Activated CD4-positive, alpha-beta T cell treated with anti-CD3 and anti-CD28 coated beads for 36 hours (primary cell): ENCODE measurements around the gene DDX47. TPM values are rescaled to one million over a fixed set of nuclear protein-coding genes. Genes with fewer than 3 reads are reported as not detected.
A peak's percentile ranks its signal among the peaks of the same experiment; 100 is the strongest.

Source experiments
- ATAC-seq: fragments of 200-7000 bp; cut with Tn5 transposase; one replicate; pipeline ENCODE4 v1.10.0; 2021; ENCODE audit warnings: mild to moderate bottlenecking, moderate library complexity
- CTCF ChIA-PET: fragments of 350-600 bp; sonication (Branson Sonifier 250); formaldehyde crosslinking; loops from one replicate; lab custom pipeline; 2021; ENCODE audit warnings: antibody characterized with exemption; lab: Charles Lee
- POLR2A ChIA-PET: fragments of 350-600 bp; sonication (Branson Sonifier 250); formaldehyde crosslinking; loops from one replicate; lab custom pipeline; 2021; ENCODE audit warnings: antibody characterized with exemption, inconsistent platforms; lab: Charles Lee
- DNase-seq: peaks from one replicate; pipeline ENCODE4 v3.0.0-alpha.2; 2020
- H3K27ac Mint-ChIP-seq: one replicate; pipeline ENCODE4 v1.8.0; 2021; ENCODE audit warnings: mixed read lengths
- H3K27me3 Mint-ChIP-seq: one replicate; pipeline ENCODE4 v1.8.0; 2021; ENCODE audit warnings: mixed read lengths
- H3K36me3 Mint-ChIP-seq: one replicate; pipeline ENCODE4 v1.8.0; 2021; ENCODE audit warnings: low read depth, mixed read lengths
- H3K4me1 Mint-ChIP-seq: one replicate; pipeline ENCODE4 v1.8.0; 2021; ENCODE audit warnings: mixed read lengths
- H3K4me3 Mint-ChIP-seq: one replicate; pipeline ENCODE4 v1.8.0; 2021; ENCODE audit warnings: mild to moderate bottlenecking, moderate library complexity, mixed read lengths
- H3K9me3 Mint-ChIP-seq: one replicate; pipeline ENCODE4 v1.8.0; 2021; ENCODE audit warnings: low read depth, mixed read lengths
- intact Hi-C, 2 experiments: fragments of 100-400 bp; cut with DNase I in 1 of 2; cut with micrococcal nuclease in 1 of 2; formaldehyde crosslinking; loops; one replicate each; pipeline versions ENCODE4 v1.14.2 to v1.15.1; 2022 to 2024; cut with DNase I, micrococcal nuclease
- total RNA-seq, 2 experiments: library from RNA; stranded (reverse); gene quantifications; one replicate each; pipeline ENCODE4 v1.2.3, GENCODE V29; 2021

Gene DDX47
- total RNA-seq, 2 experiments from 2014 or later: 91.3 to 91.9 TPM

DNA sequence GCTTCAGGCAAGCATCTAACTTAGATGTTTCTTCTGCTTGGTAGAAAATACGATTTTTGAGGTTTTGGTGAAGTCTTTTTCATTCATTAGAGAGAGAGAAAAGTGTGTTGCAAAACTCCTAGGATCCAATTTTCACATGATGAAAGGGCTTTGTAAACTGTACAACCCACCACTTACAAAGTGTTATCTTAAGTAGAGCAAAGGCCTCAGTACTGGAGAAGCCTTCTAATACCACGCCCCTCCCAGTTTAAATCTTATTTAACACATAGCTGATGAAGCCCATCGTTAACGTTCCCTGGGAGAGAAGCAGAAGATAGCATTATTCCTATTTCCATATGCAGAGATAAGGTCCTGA, 26.8 kb upstream of the DDX47 start:
- Mint-ChIP-seq H3K4me1 (peaks cover 28% of the 10 kb centered on the region), H3K36me3 (no peaks in the 10 kb centered on the region), H3K9me3 (no peaks in the 10 kb centered on the region), H3K4me3 (peak overlapping the region; percentile 81), H3K27me3 (no peaks in the 10 kb centered on the region), H3K27ac (peak overlapping the region; percentile 60)
- CTCF ChIA-PET: interaction anchor here (0.6 to 3.5 kb wide), 8 partner anchors 9 to 426 kb away, joined by 3 to 22 read pairs (median 5); partner anchors contain the start of gene DDX47
- intact Hi-C loops: loop anchor here (1.0 to 5.0 kb wide), 9 partner anchors 51 to 426 kb away; partner anchors contain the start of gene GSG1 (in 1 of the 2)
- no peak for DNase-seq
- POLR2A ChIA-PET: interaction anchor here (0.5 to 1.0 kb wide), 3 partner anchors 27 to 1030 kb away, joined by 3 to 5 read pairs (median 3); no protein-coding TSS in a partner anchor
- ATAC-seq: no peak

DNA sequence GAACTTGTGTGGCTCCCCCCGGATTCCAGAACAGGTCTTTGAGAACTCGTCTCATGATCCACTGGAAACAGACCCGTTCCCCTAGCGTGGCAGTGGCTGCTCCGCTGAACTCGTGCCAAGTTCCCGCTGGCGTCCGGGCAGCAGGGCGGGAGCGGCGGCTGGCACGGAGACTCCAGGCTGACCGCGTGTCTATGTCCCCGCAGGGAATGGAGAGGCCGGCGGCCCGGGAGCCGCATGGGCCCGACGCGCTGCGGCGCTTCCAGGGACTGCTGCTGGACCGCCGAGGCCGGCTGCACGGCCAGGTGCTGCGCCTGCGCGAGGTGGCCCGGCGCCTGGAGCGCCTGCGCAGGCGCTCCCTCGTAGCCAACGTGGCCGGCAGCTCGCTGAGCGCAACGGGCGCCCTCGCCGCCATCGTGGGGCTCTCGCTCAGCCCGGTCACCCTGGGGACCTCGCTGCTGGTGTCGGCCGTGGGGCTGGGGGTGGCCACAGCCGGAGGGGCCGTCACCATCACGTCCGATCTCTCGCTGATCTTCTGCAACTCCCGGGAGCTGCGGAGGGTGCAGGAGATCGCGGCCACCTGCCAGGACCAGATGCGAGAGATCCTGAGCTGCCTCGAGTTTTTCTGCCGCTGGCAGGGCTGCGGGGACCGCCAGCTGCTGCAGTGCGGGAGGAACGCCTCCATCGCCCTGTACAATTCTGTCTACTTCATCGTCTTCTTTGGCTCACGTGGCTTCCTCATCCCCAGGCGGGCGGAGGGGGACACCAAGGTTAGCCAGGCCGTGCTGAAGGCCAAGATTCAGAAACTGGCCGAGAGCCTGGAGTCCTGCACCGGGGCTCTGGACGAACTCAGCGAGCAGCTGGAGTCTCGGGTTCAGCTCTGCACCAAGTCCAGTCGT, 26.2 kb upstream of the DDX47 start:
- intact Hi-C loops: loop anchor here (1.0 to 5.0 kb wide), 9 partner anchors 50 to 425 kb away; partner anchors contain the start of gene GSG1 (in 1 of the 2)

DNA sequence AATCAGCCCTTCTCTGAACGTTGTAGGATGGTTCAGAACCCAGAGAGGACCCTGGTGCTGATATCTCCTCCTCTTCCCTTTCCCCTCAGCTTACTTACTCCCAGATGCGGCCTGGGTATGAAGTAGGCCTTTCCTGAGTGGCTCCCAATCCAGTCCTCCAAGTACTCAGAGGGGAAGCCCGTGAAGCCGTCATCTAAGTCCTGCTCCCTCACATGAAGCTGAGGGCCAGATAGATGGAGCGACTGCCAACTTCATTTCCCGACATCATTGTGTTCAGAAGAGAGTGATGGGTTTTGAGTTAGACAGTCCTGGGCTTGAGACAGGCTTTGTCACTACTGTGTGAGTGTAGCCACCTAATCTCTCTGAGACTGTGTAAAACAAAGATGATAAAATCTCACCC, 25.0 kb upstream of the DDX47 start:
- peak overlapping the region; percentile 90 for H3K27ac Mint-ChIP-seq
- ChIA-PET CTCF (interaction anchor here (0.6 to 3.9 kb wide), 19 partner anchors 7 to 1515 kb away, joined by 3 to 27 read pairs (median 5); partner anchors contain the start of gene DDX47), POLR2A (no interaction called here)
- H3K36me3 Mint-ChIP-seq: no peaks in the 10 kb centered on the region
- peak; percentile 40 for ATAC-seq
- H3K27me3 Mint-ChIP-seq: no peaks in the 10 kb centered on the region
- intact Hi-C loops: loop anchor here (1.0 to 5.0 kb wide), 11 partner anchors 20 to 424 kb away; partner anchors contain the start of genes DDX47 (in 2 of the 2), GSG1 (in 1 of the 2) and HEBP1 (in 1 of the 2)
- H3K4me3 Mint-ChIP-seq: peak overlapping the region; percentile 81
- H3K9me3 Mint-ChIP-seq: no peaks in the 10 kb centered on the region
- peak; percentile 16 for DNase-seq
- H3K4me1 Mint-ChIP-seq: peaks cover 28% of the 10 kb centered on the region

More for the DNA sequence above, 26.2 kb upstream of the DDX47 start:
- DNase-seq (peak; percentile 84), ATAC-seq (peak; percentile 89)
- POLR2A ChIA-PET: interaction anchor here (1.0 kb wide), 2 partner anchors 27 to 50 kb away, joined by 3 to 4 read pairs; no protein-coding TSS in a partner anchor
- no peaks in the 10 kb centered on the region for H3K27me3 Mint-ChIP-seq
- CTCF ChIA-PET: interaction anchor here (0.6 to 3.9 kb wide), 21 partner anchors 8 to 670 kb away, joined by 3 to 27 read pairs (median 5); partner anchors contain the start of genes DDX47 and GPRC5A
- peaks cover 28% of the 10 kb centered on the region for H3K4me1 Mint-ChIP-seq
- H3K9me3 Mint-ChIP-seq: no peaks in the 10 kb centered on the region
- H3K4me3 Mint-ChIP-seq: peak overlapping the region; percentile 81
- H3K27ac Mint-ChIP-seq: peak overlapping the region; percentile 90
- no peaks in the 10 kb centered on the region for H3K36me3 Mint-ChIP-seq

DNA sequence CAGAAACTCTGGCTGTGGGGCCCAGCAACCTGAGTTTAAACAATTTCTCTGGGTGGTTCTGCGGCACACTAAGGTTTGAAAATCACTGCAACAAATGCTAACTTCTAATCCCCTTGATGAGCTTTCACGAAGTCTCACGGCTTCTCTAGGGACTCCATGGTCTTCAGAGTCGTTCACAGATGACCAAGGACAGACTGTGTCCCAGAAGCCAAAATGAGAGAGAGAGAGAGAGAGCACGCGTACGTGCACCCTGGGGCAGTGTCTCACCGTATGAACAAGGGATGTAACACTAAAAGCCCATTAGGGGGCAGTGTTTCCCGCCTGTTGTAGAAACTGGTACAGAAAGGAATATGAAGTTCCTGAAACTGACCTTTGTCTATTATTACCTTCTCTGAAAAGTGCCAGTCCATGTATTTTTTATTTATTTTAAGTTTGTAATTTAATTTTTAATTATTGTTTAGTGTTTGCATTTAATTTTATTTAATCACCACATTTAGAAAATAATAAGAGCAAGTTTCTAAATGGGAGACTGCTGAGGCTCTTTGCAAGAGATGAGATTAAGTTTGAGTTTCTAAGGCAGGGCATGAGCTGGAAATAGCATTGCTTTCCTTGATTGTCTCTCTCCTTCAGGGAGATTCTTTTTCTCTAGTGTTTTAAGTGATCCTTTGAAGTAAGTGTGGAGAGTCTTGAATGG, 24.3 kb upstream of the DDX47 start:
- peaks cover 28% of the 10 kb centered on the region for H3K4me1 Mint-ChIP-seq
- H3K4me3 Mint-ChIP-seq: peak overlapping the region; percentile 81
- ATAC-seq (peak; percentile 71), DNase-seq (peak; percentile 80)
- no peaks in the 10 kb centered on the region for H3K36me3 Mint-ChIP-seq
- intact Hi-C loops: loop anchor here (1.0 to 5.0 kb wide), 12 partner anchors 19 to 423 kb away; partner anchors contain the start of genes DDX47 (in 2 of the 2), GSG1 (in 1 of the 2) and HEBP1 (in 1 of the 2)
- CTCF ChIA-PET: interaction anchor here (0.6 to 3.9 kb wide), 26 partner anchors 8 to 468 kb away, joined by 3 to 27 read pairs (median 4); partner anchors contain the start of gene DDX47
- H3K9me3 Mint-ChIP-seq: no peaks in the 10 kb centered on the region
- H3K27ac Mint-ChIP-seq: peak overlapping the region; percentile 90
- POLR2A ChIA-PET: no interaction called here
- no peaks in the 10 kb centered on the region for H3K27me3 Mint-ChIP-seq

DNA sequence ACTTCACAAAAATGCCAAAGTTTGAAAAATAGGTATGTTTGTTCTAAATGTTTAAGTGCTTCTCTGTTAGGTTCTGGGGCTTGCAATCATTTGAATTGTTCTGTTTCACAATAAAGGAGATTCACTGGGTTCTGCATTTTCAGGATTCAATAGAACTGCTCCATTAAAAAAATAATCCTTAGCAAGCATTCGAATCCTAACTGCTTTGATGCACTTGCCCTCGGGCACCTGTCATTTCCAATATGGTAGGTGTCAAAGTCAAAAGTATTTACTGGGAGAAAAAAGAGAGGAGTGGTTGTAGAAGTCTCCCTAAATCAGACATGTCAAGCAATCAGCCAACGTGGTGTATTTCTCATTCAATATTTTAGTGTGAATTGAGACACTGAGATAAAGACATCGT, 22.2 kb upstream of the DDX47 start:
- intact Hi-C loops: no loop called here
- no peak for ATAC-seq
- Mint-ChIP-seq H3K27me3 (no peaks in the 10 kb centered on the region), H3K9me3 (no peaks in the 10 kb centered on the region), H3K4me3 (no peak overlapping the region), H3K36me3 (no peaks in the 10 kb centered on the region), H3K4me1 (peaks cover 17% of the 10 kb centered on the region), H3K27ac (no peak overlapping the region)
- DNase-seq: no peak
- ChIA-PET CTCF (interaction anchor here (1.3 to 1.6 kb wide), 2 partner anchors 9 to 100 kb away, joined by 3 to 4 read pairs; partner anchors contain the start of gene GPRC5A), POLR2A (no interaction called here)

DNA sequence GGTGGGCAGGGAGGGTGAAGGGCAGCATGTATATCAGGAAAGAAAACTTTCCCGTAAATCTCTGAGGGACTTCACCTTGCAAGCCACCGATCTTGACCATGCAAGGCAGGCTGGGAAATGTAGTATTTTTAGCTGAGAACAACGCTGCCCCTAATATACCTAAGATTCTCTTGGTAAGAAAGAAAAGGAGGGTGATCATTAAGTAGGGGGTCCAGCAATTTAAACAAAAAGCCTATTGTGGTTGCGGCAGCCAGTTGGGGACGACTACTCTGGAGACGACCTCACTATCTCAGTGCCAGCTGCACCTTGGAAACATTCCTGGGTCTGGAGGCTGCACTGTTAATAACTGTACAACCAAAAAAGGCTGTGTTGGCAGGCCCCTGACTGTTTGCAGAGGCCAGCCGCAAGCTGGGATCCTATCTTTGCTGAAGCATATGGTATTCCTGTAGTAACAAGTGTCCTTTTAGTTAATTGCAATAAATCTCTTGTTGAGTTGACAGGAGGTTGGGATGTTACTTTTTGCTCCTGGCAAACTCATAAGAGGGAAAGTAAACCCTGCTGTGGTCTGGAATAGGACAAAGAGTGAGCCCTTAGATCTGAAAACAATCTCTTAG, 21.3 kb upstream of the DDX47 start:
- no peak overlapping the region for H3K27ac Mint-ChIP-seq
- no peaks in the 10 kb centered on the region for H3K36me3 Mint-ChIP-seq
- POLR2A ChIA-PET: interaction anchor here (0.6 kb wide), 1 partner anchor 22 kb away, joined by 14 read pairs; no protein-coding TSS in a partner anchor
- intact Hi-C loops: no loop called here
- CTCF ChIA-PET: interaction anchor here (0.6 to 2.2 kb wide), 5 partner anchors 22 to 420 kb away, joined by 3 to 8 read pairs (median 5); partner anchors contain the start of gene DDX47
- no peaks in the 10 kb centered on the region for H3K9me3 Mint-ChIP-seq
- DNase-seq (no peak), ATAC-seq (no peak)
- H3K4me1 Mint-ChIP-seq: peaks cover 13% of the 10 kb centered on the region
- no peaks in the 10 kb centered on the region for H3K27me3 Mint-ChIP-seq
- H3K4me3 Mint-ChIP-seq: no peak overlapping the region

DNA sequence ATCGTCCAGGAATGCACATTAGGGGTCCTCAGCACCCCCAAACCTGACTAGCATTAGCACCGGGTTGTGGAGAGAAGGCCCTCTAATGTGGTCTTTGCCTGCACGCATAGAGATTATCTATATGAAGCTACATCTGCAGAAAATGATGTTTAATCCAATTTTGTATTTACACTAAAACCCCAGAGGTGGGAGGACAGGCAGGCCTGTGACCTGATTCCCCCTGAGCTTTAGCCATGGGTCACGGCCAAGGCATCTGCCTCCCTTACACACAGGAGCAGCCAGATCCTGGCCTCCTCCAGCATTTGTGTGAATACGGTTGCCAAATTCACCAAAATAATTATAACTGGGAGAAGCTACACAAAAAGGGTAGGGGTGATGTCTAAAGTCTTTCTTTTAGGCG, 20.7 kb upstream of the DDX47 start:
- no peak for DNase-seq
- POLR2A ChIA-PET: interaction anchor here (0.6 kb wide), 1 partner anchor 22 kb away, joined by 14 read pairs; no protein-coding TSS in a partner anchor
- no peak overlapping the region for H3K27ac Mint-ChIP-seq
- peaks cover 13% of the 10 kb centered on the region for H3K4me1 Mint-ChIP-seq
- no peaks in the 10 kb centered on the region for H3K36me3 Mint-ChIP-seq
- CTCF ChIA-PET: interaction anchor here (0.6 to 2.2 kb wide), 8 partner anchors 12 to 419 kb away, joined by 3 to 8 read pairs (median 4); partner anchors contain the start of gene DDX47
- no peak for ATAC-seq
- intact Hi-C loops: no loop called here
- H3K4me3 Mint-ChIP-seq: no peak overlapping the region
- H3K9me3 Mint-ChIP-seq: no peaks in the 10 kb centered on the region
- H3K27me3 Mint-ChIP-seq: no peaks in the 10 kb centered on the region

DNA sequence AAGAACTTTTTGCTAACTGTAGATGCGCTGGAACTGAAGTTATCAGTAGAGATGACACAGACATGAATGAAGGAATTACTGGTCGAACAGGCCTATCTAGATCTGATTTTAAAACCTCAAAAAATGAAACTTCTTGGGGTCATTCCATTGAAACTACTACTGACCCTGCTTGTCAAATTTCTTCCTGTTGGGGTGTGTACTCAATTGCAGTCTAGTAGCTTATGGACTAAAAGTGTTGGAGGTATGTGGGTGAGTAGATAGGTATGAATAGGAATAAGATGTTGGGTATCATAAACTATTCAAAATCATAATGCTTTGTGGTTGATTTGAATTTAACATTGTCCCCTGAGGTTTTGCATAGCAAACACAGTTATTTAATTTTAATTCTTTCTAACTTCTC, 18.5 kb upstream of the DDX47 start:
- Mint-ChIP-seq H3K27me3 (no peaks in the 10 kb centered on the region), H3K4me3 (no peak overlapping the region), H3K27ac (no peak overlapping the region), H3K4me1 (no peaks in the 10 kb centered on the region), H3K36me3 (no peaks in the 10 kb centered on the region), H3K9me3 (no peaks in the 10 kb centered on the region)
- intact Hi-C loops: no loop called here
- ChIA-PET POLR2A (no interaction called here), CTCF (interaction anchor here (1.0 to 1.1 kb wide), 2 partner anchors 7 to 10 kb away, joined by 3 to 5 read pairs; no protein-coding TSS in a partner anchor)
- ATAC-seq (no peak), DNase-seq (no peak)

DNA sequence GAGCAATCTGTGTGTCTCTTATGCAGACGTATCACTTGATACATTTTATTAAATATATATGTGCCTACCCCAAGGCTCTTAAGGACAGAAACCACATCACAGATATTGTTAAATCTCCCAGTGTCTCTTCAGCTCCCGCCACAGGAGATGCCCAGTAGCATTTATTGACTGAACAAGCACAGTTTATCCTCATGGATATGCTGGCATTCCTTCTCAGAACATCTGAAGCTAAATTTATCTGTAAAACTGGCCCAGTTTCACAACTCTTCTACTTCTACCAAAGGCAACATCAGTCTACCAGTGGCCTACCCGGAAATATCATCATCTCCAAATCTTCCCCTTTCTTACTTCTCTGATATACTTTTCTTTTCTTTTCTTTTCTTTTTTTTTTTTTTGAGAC, 17.0 kb upstream of the DDX47 start:
- H3K9me3 Mint-ChIP-seq: no peaks in the 10 kb centered on the region
- H3K27ac Mint-ChIP-seq: no peak overlapping the region
- POLR2A ChIA-PET: no interaction called here
- no peaks in the 10 kb centered on the region for H3K27me3 Mint-ChIP-seq
- CTCF ChIA-PET: interaction anchor here (1.0 kb wide), 1 partner anchor 8 kb away, joined by 4 read pairs; no protein-coding TSS in a partner anchor
- DNase-seq (no peak), ATAC-seq (no peak)
- H3K36me3 Mint-ChIP-seq: no peaks in the 10 kb centered on the region
- H3K4me3 Mint-ChIP-seq: no peak overlapping the region
- peaks cover 4% of the 10 kb centered on the region for H3K4me1 Mint-ChIP-seq
- intact Hi-C loops: no loop called here
